ENCODE results near the gene SPAST.
"Not testable (repeated sequence)": the region's sequence is repeated elsewhere in the genome, so short reads cannot be mapped to it uniquely, and the experiment has no call there.

Gene SPAST

GRCh38 chr2:32063310-32064020 is at the start of gene SPAST:
Gene SPAST (plus strand): TSS chr2:32063556. CDS start chr2:32063832, 276 bp downstream.
- DNase-seq = peak; percentile 97

DNA sequence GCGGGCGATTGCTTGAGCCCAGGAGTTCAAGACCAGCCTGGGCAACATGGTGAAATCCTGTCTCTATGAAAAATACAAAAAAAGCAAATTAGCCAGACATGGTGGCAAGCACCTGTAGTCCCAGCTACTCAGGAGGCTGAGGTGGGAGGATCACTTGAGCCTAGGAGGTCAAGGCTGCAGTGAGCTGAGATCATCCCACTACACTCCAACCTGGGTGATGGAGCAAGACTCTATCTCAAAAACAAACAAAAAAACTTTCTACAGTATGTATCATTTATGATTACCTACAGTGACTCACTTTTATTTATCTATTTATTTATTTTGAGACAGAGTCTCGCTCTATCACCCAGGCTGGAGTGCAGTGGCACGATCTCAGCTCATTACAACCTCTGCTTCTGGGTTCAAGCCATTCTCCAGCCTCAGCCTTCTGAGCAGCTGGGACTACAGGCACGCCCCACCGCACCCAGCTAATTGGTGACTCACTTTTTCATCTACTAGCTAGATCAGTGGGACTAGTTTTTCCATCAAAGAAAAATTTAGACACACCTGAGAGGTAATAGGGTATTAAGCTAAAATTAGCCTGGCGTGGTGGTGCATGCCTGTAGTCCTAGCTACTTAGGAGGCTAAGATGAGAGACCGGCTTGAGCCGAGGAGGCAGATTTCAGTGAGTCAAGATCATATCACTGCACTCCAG is 44.4 kb upstream of the SPAST start:
- not testable (repeated sequence) for DNase-seq

DNA sequence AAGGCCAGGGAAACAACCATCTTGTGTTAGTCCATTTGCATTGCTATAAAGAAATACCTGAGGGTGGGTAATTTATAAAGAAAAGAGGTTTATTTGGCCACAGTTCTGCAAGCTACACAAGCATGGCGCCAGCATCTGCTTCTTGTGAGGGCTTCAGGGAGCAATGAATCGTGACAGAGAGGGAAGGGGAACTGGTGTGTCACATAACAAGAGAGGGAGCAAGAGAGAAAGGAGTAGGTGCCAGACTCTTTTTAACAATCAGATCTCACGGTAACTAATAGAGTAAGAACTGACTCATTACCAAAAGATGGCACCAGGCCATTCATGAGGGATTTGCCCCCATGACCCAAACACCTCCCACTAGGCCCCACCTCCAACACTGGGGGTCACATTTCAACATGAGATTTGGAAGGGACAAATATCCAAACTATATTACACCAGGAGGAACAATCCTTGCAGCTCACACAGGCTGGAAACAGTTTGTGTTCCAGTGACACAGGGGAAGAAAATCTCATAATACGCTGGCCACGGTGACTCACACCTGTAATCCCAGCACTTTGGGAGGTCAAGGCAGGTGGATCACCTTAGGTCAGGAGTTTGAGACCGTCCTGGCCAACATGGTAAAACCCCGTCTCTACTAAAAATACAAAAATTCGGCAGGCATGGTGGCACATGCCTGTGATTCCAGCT is 29.0 kb upstream of the SPAST start:
- not testable (repeated sequence) for DNase-seq

DNA sequence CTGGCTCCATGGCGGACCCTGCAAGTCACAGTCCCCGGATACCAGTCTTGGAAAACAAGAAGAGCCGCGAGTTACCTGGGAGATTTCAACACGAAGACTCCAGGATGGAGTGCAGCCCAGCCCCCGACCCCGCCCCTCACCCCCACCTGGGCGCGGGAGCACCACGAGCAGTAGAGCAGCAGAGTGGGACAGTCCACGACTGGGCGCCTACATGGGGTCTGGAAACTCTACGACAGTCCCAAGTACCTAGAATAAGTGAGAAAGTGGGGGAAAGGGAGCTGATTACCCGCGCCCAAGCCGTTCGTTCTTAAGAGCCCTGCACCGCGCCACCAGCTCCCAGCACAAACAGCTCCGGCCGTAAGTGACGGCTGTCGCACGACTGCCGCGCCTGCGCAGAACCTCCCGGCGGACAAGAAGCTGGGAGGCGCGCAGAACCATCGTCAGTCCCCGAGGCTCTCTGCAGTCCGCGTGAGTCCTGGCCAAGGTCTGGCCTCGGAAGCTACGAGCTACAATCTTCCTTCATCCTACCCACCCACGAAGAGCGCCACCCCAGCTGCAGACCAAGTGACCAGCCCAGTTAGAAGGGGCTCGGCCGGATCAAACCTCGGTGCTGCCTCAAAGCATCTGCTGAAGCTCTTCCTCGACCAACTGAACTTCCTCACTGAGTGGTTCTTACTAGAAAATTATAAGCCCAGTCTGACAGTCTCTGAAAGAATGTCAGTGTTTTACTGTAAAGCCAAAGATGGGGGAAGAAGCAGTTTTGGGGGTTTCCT is 23.7 kb upstream of the SPAST start, which contains the start of gene DPY30:
Gene DPY30 (minus strand): TSS at position 359 of the 773 bp plus-strand sequence. CDS start 349 bp downstream, at position 10.
- DNase-seq = peak; percentile 91 to 92

- DNase-seq = no peak
Observed at GRCh38 chr2:32043561-32043960, 19.8 kb upstream of the SPAST start.

GRCh38 chr2:32051836-32052439 is 11.4 kb upstream of the SPAST start:
- no peak for DNase-seq

GRCh38 chr2:32054583-32054982 is 8.8 kb upstream of the SPAST start:
- DNase-seq = not testable (repeated sequence)

DNA sequence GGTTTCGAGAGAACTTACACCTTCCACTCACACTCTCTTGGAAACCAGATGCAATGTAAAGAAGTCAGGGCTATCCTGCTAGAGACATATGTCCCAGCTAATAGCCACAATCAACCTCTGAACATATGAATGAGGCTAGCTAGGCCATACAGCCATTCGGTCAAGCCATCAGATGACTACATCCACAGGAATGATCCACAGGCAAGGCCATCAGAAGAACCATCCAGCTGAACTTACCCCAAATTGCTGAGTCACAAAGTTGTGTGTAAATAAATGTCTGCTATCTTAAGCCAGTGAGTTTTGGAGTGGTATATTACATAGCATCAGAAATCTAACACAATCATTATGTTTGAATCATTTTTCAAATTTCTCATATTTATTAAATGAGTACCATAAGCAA is 5.2 kb upstream of the SPAST start:
- no peak for DNase-seq

- DNase-seq = no peak
Observed at GRCh38 chr2:32060266-32060665, 3.1 kb upstream of the SPAST start.

GRCh38 chr2:32061430-32061829 is 1.9 kb upstream of the SPAST start:
- DNase-seq = no peak

DNA sequence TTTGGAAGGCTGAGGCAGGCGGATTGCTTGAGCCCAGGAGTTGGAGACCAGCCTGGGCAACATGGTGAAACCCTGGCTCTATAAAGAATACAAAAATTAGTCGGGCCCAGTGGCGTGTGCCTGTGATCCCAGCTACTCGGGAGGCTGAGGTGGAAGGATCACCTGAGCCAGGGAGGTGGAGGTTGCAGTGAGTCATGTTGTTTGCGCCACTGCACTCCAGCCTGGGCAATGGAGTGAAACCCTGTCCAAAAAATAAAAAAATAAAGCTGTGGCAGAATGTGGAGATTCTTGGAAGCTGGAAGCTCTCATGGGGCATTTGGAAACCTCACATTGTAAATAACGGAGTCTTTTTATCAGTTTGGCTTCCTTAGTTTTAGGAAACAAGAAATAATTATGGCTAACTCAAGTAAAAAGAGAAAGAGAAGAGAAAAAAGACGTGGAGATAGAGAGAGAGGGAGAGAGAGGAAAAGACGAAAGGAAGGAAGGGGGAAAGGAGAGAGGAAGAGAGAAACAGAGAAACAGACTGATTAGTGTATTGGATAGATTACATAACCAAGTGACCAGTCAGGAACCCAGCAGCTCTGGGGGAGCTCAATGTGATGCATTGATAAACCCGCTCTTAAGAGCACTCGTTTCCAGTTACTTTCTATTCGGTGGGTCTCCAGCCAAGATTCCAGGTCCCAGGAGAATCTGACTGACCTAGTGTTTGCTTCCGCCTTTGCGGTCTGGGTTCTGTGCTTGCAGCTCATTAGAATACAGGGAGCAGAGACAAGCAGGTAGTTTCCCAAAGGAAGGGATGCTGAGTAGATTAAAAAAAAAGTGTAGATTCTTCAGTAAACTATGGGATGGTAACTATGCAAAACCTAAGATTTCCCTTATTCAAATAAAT is 1.1 kb upstream of the SPAST start:
- peak in 1 of 2 experiments; percentile 13 for DNase-seq

GRCh38 chr2:32064021-32064601 is 755 bp downstream of the SPAST start:
- DNase-seq = peak; percentile 13 to 34

DNA sequence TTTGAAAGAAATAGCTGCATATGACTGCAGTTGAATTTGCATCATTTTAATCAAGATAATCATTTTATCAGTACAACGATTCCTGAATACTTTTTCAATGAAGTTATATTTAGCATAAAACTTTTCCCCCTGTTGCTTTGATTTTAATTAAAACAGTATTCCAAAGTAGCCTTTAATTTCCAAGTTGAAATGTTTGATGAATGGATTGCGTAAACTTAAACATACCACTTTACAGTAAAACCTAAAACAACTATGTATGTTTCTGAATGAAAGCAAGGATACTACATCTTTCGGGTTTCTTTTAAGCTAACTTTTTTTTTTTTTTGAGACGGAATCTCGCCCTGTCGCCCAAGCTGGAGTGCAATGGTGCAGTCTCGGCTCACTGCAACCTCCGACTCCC is 1.4 kb downstream of the SPAST start:
- DNase-seq = no peak

GRCh38 chr2:32067549-32067948 is 4.2 kb downstream of the SPAST start:
- DNase-seq = no peak

DNA sequence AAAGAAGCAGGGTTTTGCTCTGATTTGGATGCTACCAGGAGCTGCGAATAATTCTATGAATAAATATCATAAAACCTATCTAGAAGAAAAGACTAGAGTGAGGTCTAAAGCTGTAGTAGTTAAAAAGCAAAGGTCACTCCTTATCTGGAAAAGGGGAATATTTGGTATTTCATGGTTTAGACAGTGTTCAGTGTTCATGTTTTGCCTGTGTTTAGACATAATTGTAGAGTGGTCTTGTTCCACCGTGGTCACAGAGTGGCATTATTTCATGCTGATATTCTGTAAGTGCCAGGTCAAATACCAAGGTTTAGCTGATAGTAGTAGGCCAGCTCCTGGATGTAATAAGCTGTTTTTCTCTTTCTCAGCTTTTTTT is 10.8 kb downstream of the SPAST start:
- no peak for DNase-seq

DNA sequence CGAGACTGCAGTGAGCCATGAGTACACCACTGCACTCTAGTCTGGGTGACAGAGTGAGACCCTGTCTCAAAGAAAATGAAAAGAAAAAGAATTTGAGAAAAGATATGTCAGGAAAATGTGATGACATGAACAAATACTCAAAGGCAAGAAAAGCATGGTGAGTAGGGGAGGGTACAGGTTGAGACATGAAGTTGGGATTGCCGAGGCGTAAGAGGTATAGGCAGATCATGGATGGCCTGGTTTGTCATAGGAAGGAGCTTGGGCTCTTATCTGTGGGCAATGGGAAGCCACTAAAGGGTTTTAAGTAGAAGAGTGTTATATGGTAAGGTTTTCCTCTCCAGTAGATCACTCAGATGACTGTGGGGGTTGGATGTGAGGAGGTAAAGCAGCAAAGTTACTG is 32.3 kb downstream of the SPAST start:
- DNase-seq = no peak

DNA sequence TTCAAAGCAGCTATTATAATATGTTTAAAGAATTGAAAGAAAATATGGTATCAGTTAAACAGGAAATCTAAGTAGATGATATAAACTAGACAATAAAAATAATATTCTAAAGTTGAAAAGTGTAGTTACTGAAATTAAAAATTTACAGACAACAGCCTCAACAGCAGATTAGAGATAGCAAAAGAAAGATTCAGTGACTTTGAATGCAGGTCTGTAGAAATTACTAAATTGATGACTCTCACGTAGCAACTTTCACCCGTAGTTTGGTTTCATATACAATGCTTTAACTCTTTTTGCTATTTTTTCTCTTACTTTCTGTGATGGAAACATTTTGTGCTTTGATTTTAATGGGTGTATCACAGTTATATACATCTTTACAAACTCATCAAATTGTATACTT is 44.8 kb downstream of the SPAST start:
- no peak for DNase-seq

GRCh38 chr2:32118055-32118454 is 54.7 kb downstream of the SPAST start:
- no peak for DNase-seq

DNA sequence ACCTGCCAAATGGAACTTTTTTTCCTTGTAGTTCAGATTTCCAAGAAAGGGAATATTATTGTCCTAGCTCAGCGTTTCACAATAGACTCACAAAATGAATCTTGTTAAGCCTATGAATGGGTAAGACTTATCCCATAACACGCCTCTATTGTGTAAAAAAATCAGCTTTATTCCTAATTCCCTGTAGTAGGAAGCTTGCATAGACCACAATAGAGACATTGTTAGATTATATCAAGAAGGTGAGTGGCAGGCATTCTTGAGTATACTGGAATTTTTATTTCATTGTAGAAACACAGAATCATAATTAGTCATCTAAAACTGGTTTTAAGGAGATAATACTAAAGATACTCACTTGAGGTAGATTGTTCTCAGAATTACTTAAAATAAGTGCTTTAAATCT is 55.8 kb downstream of the SPAST start:
- DNase-seq = no peak

GRCh38 chr2:32124660-32125059 is 61.3 kb downstream of the SPAST start:
- DNase-seq = no peak

DNA sequence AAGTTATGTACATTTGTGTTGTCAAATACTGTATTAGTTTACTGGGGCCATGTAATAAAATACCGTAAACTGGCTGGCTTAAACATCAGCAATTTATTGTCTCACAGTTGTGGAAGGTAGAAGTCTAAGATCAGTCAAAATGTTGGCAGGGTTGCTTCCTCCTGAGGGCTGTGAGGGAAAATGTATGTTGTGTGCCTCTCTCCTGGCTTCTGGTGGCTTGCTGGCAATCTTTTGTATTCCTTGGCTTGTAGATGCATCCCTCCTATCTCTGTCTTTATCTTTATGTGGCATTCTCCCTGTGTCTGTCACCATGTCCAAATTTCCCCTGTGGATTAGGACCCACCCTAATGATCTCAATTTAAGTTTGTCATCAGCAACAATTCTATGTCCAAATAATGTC is 65.3 kb downstream of the SPAST start:
- DNase-seq = no peak

Data from activated CD4-positive, alpha-beta T cell treated with anti-CD3 and anti-CD28 coated beads, Interleukin-2, amount 50 U/mL, for 48 hours (primary cell).